ENCODE results near the gene GRK5.

- TF ChIP-seq CTCF (IDR thresholded peaks at IDR 0.05; ENCODE audit: low read length) (no peak), EZH2 (optimal IDR thresholded peaks at IDR 0.05; ENCODE audit: low read depth, low read length) (no peak)
These were observed 158.6 kb downstream of the GRK5 start for GRCh38 chr10:119365773-119366599.

Data from MM.1S (cell line).